ENCODE data around the gene FAM53A. TPM values are rescaled to one million over a fixed set of nuclear protein-coding genes. Genes with fewer than 3 reads are reported as not detected.

FAM53A gene
- polyA plus RNA-seq, 2 of the 4 experiments (the other 2 are of a cell fraction), result 0.87 to 1.2 TPM

DNA sequence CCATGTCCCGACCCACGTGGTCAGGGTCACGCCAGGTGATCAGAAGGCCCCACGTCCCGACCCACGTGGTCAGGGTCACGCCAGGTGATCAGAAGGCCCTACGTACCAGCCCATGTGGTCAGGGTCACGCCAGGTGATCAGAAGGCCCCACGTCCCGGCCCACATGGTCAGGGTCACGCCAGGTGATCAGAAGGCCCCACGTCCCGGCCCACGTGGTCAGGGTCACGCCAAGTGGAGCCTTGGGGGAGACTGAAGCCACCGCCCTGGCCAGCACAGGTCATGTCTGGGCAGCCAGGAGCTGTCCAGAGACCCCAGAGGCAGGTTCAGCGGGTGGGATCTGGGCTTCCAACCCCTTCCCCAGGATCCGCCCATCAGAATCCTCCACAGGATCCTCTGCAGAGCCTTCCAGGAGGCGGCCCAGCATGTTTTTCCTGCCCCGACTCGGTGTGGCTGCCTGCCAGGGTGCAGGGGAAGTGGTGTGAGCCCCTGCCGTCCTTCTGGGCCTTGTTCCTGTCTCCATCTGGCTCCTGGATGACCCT, 58.4 kb downstream of the FAM53A start:
- Histone ChIP-seq H3K4me2 (no peak overlapping the region), H3K4me1 (no peaks in the 10 kb centered on the region), H3K9me3 (no peaks in the 10 kb centered on the region), H3K4me3 (no peak overlapping the region), H3K27ac (no peak overlapping the region)
- POLR2A ChIA-PET, result no interaction called here
- DNase-seq (ENCODE audit: low read depth in 1 of 2, low spot score in 1 of 2) (no peak), FAIRE-seq (no peak), ATAC-seq (no peak)
- TF ChIP-seq EP300 (IDR thresholded peaks at IDR 0.05) (no peak), BHLHE40 (IDR thresholded peaks at IDR 0.05; ENCODE audit: low read depth, low read length) (no peak), CHD2 (IDR thresholded peaks at IDR 0.05; ENCODE audit: low read length, partially characterized antibody) (no peak), RAD21 (conservative IDR thresholded peaks at IDR 0.05 in 1 of 2, IDR thresholded peaks at IDR 0.05 in 1 of 2) (no peak), CHD4 (IDR thresholded peaks at IDR 0.05; ENCODE audit: borderline replicate concordance) (no peak), RARB (CRISPR knock-in tag; IDR thresholded peaks at IDR 0.05) (no peak), NPAS2 (CRISPR knock-in tag; IDR thresholded peaks at IDR 0.05; ENCODE audit: borderline replicate concordance) (no peak), POLR2AphosphoS2 (conservative IDR thresholded peaks at IDR 0.05; ENCODE audit: low read length) (no peak), MYC (IDR thresholded peaks at IDR 0.05; ENCODE audit: borderline replicate concordance, low read length) (no peak), CEBPB (IDR thresholded peaks at IDR 0.05) (no peak), FOSB (CRISPR knock-in tag; IDR thresholded peaks at IDR 0.05) (no peak)
- TF ChIP-seq, protein P1, sequence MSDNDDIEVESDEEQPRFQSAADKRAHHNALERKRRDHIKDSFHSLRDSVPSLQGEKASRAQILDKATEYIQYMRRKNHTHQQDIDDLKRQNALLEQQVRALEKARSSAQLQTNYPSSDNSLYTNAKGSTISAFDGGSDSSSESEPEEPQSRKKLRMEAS (IDR thresholded peaks at IDR 0.05), result no peak
- TF ChIP-seq, protein P2, sequence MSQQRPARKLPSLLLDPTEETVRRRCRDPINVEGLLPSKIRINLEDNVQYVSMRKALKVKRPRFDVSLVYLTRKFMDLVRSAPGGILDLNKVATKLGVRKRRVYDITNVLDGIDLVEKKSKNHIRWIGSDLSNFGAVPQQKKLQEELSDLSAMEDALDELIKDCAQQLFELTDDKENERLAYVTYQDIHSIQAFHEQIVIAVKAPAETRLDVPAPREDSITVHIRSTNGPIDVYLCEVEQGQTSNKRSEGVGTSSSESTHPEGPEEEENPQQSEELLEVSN (IDR thresholded peaks at IDR 0.05; ENCODE audit: borderline replicate concordance, low read depth), result no peak
- TF ChIP-seq, protein P3, sequence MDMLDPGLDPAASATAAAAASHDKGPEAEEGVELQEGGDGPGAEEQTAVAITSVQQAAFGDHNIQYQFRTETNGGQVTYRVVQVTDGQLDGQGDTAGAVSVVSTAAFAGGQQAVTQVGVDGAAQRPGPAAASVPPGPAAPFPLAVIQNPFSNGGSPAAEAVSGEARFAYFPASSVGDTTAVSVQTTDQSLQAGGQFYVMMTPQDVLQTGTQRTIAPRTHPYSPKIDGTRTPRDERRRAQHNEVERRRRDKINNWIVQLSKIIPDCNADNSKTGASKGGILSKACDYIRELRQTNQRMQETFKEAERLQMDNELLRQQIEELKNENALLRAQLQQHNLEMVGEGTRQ (IDR thresholded peaks at IDR 0.05), result no peak
- TF ChIP-seq, protein P4, sequence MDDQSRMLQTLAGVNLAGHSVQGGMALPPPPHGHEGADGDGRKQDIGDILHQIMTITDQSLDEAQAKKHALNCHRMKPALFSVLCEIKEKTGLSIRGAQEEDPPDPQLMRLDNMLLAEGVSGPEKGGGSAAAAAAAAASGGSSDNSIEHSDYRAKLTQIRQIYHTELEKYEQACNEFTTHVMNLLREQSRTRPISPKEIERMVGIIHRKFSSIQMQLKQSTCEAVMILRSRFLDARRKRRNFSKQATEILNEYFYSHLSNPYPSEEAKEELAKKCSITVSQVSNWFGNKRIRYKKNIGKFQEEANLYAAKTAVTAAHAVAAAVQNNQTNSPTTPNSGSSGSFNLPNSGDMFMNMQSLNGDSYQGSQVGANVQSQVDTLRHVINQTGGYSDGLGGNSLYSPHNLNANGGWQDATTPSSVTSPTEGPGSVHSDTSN (IDR thresholded peaks at IDR 0.05), result no peak
- WGBS (ENCODE audit: missing lambda C conversion rate), result 77% methylated on average over 3 of the region's 23 CpGs
- CTCF ChIA-PET, result no interaction called here

DNA sequence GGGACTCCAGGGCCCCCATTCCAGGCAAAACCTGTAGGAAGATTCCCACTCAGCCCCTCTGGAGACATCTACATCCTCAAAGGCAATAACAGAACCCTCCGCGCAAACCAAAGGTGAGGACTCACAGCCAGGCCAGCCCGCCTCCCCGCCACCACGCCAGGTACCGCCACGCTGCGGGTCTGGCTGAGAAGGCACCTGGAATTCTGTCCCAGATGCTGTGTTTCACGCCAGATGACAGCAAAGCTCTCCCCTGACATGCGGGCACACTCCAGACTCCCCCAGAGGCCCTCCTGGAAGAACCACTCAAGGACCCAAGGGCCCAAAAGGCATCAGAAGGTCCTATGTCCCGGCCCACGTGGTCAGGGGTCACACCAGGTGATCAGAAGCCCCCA, 59.6 kb downstream of the FAM53A start:
- no peak overlapping the region for H3K4me3 ChIP-seq
- POLR2A ChIA-PET, result no interaction called here
- ATAC-seq (no peak), FAIRE-seq (no peak), DNase-seq (ENCODE audit: low read depth in 1 of 2, low spot score in 1 of 2) (no peak)
- 96% methylated on average over 9 of the region's 12 CpGs for WGBS (ENCODE audit: missing lambda C conversion rate)
- no peak overlapping the region for H3K4me2 ChIP-seq
- CTCF ChIA-PET, result no interaction called here
- H3K27ac ChIP-seq, result no peak overlapping the region
- H3K9me3 ChIP-seq, result no peaks in the 10 kb centered on the region
- no peaks in the 10 kb centered on the region for H3K4me1 ChIP-seq
- TF ChIP-seq NPAS2 (CRISPR knock-in tag; IDR thresholded peaks at IDR 0.05; ENCODE audit: borderline replicate concordance) (no peak), TP53 (CRISPR knock-in tag; IDR thresholded peaks at IDR 0.05) (no peak), MAZ (IDR thresholded peaks at IDR 0.05; ENCODE audit: borderline replicate concordance, low read depth, low read length) (no peak)
- TF ChIP-seq, protein P5, sequence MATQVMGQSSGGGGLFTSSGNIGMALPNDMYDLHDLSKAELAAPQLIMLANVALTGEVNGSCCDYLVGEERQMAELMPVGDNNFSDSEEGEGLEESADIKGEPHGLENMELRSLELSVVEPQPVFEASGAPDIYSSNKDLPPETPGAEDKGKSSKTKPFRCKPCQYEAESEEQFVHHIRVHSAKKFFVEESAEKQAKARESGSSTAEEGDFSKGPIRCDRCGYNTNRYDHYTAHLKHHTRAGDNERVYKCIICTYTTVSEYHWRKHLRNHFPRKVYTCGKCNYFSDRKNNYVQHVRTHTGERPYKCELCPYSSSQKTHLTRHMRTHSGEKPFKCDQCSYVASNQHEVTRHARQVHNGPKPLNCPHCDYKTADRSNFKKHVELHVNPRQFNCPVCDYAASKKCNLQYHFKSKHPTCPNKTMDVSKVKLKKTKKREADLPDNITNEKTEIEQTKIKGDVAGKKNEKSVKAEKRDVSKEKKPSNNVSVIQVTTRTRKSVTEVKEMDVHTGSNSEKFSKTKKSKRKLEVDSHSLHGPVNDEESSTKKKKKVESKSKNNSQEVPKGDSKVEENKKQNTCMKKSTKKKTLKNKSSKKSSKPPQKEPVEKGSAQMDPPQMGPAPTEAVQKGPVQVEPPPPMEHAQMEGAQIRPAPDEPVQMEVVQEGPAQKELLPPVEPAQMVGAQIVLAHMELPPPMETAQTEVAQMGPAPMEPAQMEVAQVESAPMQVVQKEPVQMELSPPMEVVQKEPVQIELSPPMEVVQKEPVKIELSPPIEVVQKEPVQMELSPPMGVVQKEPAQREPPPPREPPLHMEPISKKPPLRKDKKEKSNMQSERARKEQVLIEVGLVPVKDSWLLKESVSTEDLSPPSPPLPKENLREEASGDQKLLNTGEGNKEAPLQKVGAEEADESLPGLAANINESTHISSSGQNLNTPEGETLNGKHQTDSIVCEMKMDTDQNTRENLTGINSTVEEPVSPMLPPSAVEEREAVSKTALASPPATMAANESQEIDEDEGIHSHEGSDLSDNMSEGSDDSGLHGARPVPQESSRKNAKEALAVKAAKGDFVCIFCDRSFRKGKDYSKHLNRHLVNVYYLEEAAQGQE (IDR thresholded peaks at IDR 0.05), result no peak
- TF ChIP-seq, protein P6, sequence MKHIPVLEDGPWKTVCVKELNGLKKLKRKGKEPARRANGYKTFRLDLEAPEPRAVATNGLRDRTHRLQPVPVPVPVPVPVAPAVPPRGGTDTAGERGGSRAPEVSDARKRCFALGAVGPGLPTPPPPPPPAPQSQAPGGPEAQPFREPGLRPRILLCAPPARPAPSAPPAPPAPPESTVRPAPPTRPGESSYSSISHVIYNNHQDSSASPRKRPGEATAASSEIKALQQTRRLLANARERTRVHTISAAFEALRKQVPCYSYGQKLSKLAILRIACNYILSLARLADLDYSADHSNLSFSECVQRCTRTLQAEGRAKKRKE (CRISPR knock-in tag; IDR thresholded peaks at IDR 0.05; ENCODE audit: low read depth), result no peak

Data from A549 (cell line).